ENCODE results near the gene GPR161.

DNA sequence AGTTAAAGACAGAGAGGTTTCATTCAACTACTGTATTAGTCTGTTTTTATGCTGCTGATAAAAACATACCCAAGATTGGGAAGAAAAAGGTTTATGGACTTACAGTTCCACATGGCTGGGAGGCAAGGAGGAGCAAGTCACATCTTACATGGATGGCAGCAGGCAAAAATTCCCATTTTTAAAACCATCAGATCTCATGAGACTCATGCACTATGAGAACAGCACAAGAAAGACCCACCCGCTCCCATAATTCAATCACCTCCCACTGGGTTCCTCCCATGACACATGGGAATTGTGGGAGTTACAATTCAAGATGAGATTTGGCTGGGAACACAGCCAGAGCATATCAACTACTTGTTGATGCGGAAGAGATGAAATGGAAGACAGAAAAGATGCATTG is 9.2 kb downstream of the GPR161 start:
- TF ChIP-seq EP300 (IDR thresholded peaks at IDR 0.05) (no peak), POLR2A (IDR thresholded peaks at IDR 0.05) (no peak)
- TF ChIP-seq, protein P1, sequence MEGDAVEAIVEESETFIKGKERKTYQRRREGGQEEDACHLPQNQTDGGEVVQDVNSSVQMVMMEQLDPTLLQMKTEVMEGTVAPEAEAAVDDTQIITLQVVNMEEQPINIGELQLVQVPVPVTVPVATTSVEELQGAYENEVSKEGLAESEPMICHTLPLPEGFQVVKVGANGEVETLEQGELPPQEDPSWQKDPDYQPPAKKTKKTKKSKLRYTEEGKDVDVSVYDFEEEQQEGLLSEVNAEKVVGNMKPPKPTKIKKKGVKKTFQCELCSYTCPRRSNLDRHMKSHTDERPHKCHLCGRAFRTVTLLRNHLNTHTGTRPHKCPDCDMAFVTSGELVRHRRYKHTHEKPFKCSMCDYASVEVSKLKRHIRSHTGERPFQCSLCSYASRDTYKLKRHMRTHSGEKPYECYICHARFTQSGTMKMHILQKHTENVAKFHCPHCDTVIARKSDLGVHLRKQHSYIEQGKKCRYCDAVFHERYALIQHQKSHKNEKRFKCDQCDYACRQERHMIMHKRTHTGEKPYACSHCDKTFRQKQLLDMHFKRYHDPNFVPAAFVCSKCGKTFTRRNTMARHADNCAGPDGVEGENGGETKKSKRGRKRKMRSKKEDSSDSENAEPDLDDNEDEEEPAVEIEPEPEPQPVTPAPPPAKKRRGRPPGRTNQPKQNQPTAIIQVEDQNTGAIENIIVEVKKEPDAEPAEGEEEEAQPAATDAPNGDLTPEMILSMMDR (IDR thresholded peaks at IDR 0.05) = no peak

All from gastroesophageal sphincter (tissue), 3 donors.